SK-N-SH (cell line): ENCODE measurements around the gene COBLL1. TPM values are rescaled to one million over a fixed set of nuclear protein-coding genes. Genes with fewer than 3 reads are reported as not detected.

Source experiments
- CTCF ChIA-PET: fragments of 300-600, 350-600 bp; formaldehyde crosslinking; extraction: SDS; loops from one replicate; lab custom pipeline; 2021; lab: Yijun Ruan, JAX
- POLR2A ChIA-PET: fragments of 350-600 bp; sonication (Branson Sonifier 250); formaldehyde crosslinking; extraction: SDS; loops from one replicate; lab custom pipeline; 2020; ENCODE audit warnings: antibody characterized with exemption, inconsistent platforms; lab: Yijun Ruan, JAX
- DNase-seq: peaks from one replicate; pipeline ENCODE4 v3.0.0; 2012
- H2AFZ ChIP-seq: fragments of 200-600 bp; sonication (generic); 2 replicates; pipeline ENCODE4 v1.8.1; 2016; ENCODE audit warnings: antibody characterized with exemption, mild to moderate bottlenecking, low read depth
- H3F3A ChIP-seq: fragments of 200-600 bp; sonication (generic); replicated peaks from 2 replicates; pipeline ENCODE3; 2016; ENCODE audit warnings: antibody characterized with exemption, mild to moderate bottlenecking; ENCODE audit not compliant: insufficient read depth
- H3K27ac ChIP-seq, 2 experiments: fragments of 200-500 bp in 1 of 2; fragments of 200-600 bp in 1 of 2; sonication (Bioruptor generic) in 1 of 2; sonication (generic), shearing (Covaris generic) in 1 of 2; 2 replicates each; pipeline versions ENCODE4 v1.5.1 to v1.6.1; 2014 to 2016; ENCODE audit warnings: low read depth in 2 of 2, inconsistent platforms in 1 of 2, low read length in 1 of 2, mild to moderate bottlenecking in 1 of 2, mixed read lengths in 1 of 2
- H3K27me3 ChIP-seq: fragments of 200-600 bp; sonication (generic), shearing (Covaris generic); 2 replicates; pipeline ENCODE4 v1.6.1; 2016; ENCODE audit warnings: mixed run types; ENCODE audit not compliant: insufficient read depth
- H3K36me3 ChIP-seq, 2 experiments: fragments of 200-500 bp in 1 of 2; fragments of 200-600 bp in 1 of 2; sonication (Bioruptor generic) in 1 of 2; sonication (generic) in 1 of 2; replicated peaks in 1 of 2; 2 replicates each; pipeline versions ENCODE3 to v1.5.1; 2014 to 2016; ENCODE audit warnings: low read length in 1 of 2, mild to moderate bottlenecking in 1 of 2; ENCODE audit not compliant: insufficient read depth in 2 of 2, control insufficient read depth in 1 of 2
- H3K4me1 ChIP-seq, 2 experiments: fragments of 200-500 bp in 1 of 2; fragments of 200-600 bp in 1 of 2; sonication (Bioruptor generic) in 1 of 2; sonication (generic), shearing (Covaris generic) in 1 of 2; 2 replicates each; pipeline versions ENCODE4 v1.5.1 to v1.6.1; 2014 to 2016; ENCODE audit warnings: low read depth in 1 of 2, low read length in 1 of 2, mixed run types in 1 of 2; ENCODE audit not compliant: insufficient read depth in 2 of 2, control insufficient read depth in 1 of 2
- H3K4me2 ChIP-seq: fragments of 200-600 bp; sonication (generic), shearing (Covaris generic); 2 replicates; pipeline ENCODE4 v1.6.1; 2017; ENCODE audit warnings: mixed run types
- H3K4me3 ChIP-seq, 2 experiments: fragments of 200-500 bp in 1 of 2; fragments of 200-600 bp in 1 of 2; sonication (Bioruptor generic) in 1 of 2; sonication (generic), shearing (Covaris generic) in 1 of 2; 2 replicates each; pipeline versions ENCODE4 v1.5.1 to v1.8.1; 2014 to 2016; ENCODE audit warnings: low read depth in 2 of 2, inconsistent platforms in 1 of 2, low read length in 1 of 2, mild to moderate bottlenecking in 1 of 2, mixed read lengths in 1 of 2, moderate library complexity in 1 of 2
- H3K79me2 ChIP-seq: fragments of 200-600 bp; sonication (generic); 2 replicates; pipeline ENCODE4 v1.8.1; 2017; ENCODE audit warnings: mild to moderate bottlenecking; ENCODE audit not compliant: insufficient read depth
- H3K9ac ChIP-seq: fragments of 200-600 bp; sonication (generic); 2 replicates; pipeline ENCODE4 v1.6.1; 2017; ENCODE audit warnings: mixed run types
- H3K9me2 ChIP-seq: fragments of 200-600 bp; sonication (generic); 2 replicates; pipeline ENCODE4 v1.6.1; 2017; ENCODE audit warnings: mixed run types
- H3K9me3 ChIP-seq: fragments of 200-600 bp; sonication (generic); 2 replicates; pipeline ENCODE4 v1.6.1; 2017; ENCODE audit warnings: mixed run types, mild to moderate bottlenecking, moderate library complexity
- H4K20me1 ChIP-seq: fragments of 200-600 bp; sonication (generic); 2 replicates; pipeline ENCODE4 v1.6.1; 2017; ENCODE audit warnings: mild to moderate bottlenecking, mixed run types; ENCODE audit not compliant: insufficient read depth
- CHD2 ChIP-seq: fragments of 150-350 bp; IDR thresholded peaks from 2 replicates; pipeline ENCODE4 v1.6.1; 2018; ENCODE audit warnings: low read length; ENCODE audit not compliant: partially characterized antibody
- CTCF ChIP-seq: fragments of 200-600 bp; sonication (generic); IDR thresholded peaks from 2 replicates; pipeline ENCODE4 v1.6.1; 2017; ENCODE audit warnings: antibody characterized with exemption, mild to moderate bottlenecking, moderate library complexity
- ELF1 ChIP-seq: IDR thresholded peaks from 2 replicates; pipeline ENCODE4 v1.4.0; 2012
- EP300 ChIP-seq, 2 experiments: IDR thresholded peaks; 2 replicates each; pipeline versions ENCODE4 v1.4.0 to v1.6.1; 2012; ENCODE audit warnings: borderline replicate concordance in 1 of 2, low read depth in 1 of 2, low read length in 1 of 2
- FOSL2 ChIP-seq: IDR thresholded peaks from 2 replicates; pipeline ENCODE4 v1.4.0; 2012; ENCODE audit warnings: low read depth, mild to moderate bottlenecking, moderate library complexity, borderline replicate concordance
- FOXJ3 ChIP-seq: sonication (generic); formaldehyde crosslinking; IDR thresholded peaks from 2 replicates; pipeline ENCODE4 v1.5.1; 2020; ENCODE audit warnings: mild to moderate bottlenecking, missing genetic modification reagents
- GABPA ChIP-seq: IDR thresholded peaks from 2 replicates; pipeline ENCODE4 v1.4.0; 2012; ENCODE audit warnings: low read depth, mild to moderate bottlenecking
- GATA2 ChIP-seq: sonication (generic); formaldehyde crosslinking; IDR thresholded peaks from 2 replicates; pipeline ENCODE4 v1.5.0; 2020; ENCODE audit warnings: mild to moderate bottlenecking, missing genetic modification reagents
- IRF3 ChIP-seq: fragments of 150-350 bp; IDR thresholded peaks from 2 replicates; pipeline ENCODE4 v1.6.1; 2016; ENCODE audit warnings: mild to moderate bottlenecking, low read depth, low read length
- MAX ChIP-seq: IDR thresholded peaks from 2 replicates; pipeline ENCODE4 v1.4.0; 2012; ENCODE audit warnings: low read depth
- MEF2A ChIP-seq: IDR thresholded peaks from 2 replicates; pipeline ENCODE4 v1.4.0; 2012; ENCODE audit warnings: low read depth, borderline replicate concordance
- MXI1 ChIP-seq: IDR thresholded peaks from 2 replicates; pipeline ENCODE4 v1.6.1; 2012; ENCODE audit warnings: mild to moderate bottlenecking, low read depth, low read length, improper control_type of control experiment
- NRF1 ChIP-seq: IDR thresholded peaks from 2 replicates; pipeline ENCODE4 v1.6.1; 2012; ENCODE audit warnings: low read depth, mild to moderate bottlenecking, low read length
- PBX3 ChIP-seq: IDR thresholded peaks from 2 replicates; pipeline ENCODE4; 2012
- POLR2AphosphoS5 ChIP-seq: IDR thresholded peaks from 2 replicates; pipeline ENCODE4 v1.6.1; 2012; ENCODE audit warnings: low read depth, low read length
- RAD21 ChIP-seq: IDR thresholded peaks from 2 replicates; pipeline ENCODE4 v1.6.1; 2012; ENCODE audit warnings: mild to moderate bottlenecking, low read length
- RFX5 ChIP-seq: IDR thresholded peaks from 2 replicates; pipeline ENCODE4 v1.6.1; 2012; ENCODE audit warnings: mild to moderate bottlenecking, improper control_type of control experiment, low read length
- RXRA ChIP-seq: IDR thresholded peaks from 2 replicates; pipeline ENCODE4 v1.4.0; 2012; ENCODE audit warnings: low read depth, mild to moderate bottlenecking, borderline replicate concordance
- SIN3A ChIP-seq: IDR thresholded peaks from 2 replicates; pipeline ENCODE4 v1.6.1; 2012; ENCODE audit warnings: low read depth, mild to moderate bottlenecking, low read length, moderate library complexity, borderline replicate concordance
- SMC3 ChIP-seq: IDR thresholded peaks from 2 replicates; pipeline ENCODE4 v1.6.1; 2012; ENCODE audit warnings: low read depth, low read length, improper control_type of control experiment
- TCF12 ChIP-seq: IDR thresholded peaks from 2 replicates; pipeline ENCODE4 v1.4.0; 2012
- TEAD4 ChIP-seq: IDR thresholded peaks from 2 replicates; pipeline ENCODE4 v1.4.0; 2012; ENCODE audit warnings: mild to moderate bottlenecking, borderline replicate concordance; ENCODE audit not compliant: insufficient read depth
- USF1 ChIP-seq: IDR thresholded peaks from 2 replicates; pipeline ENCODE4 v1.4.0; 2012; ENCODE audit warnings: low read depth, borderline replicate concordance
- ZBTB33 ChIP-seq: IDR thresholded peaks from 2 replicates; pipeline ENCODE4 v1.4.0; 2012; ENCODE audit warnings: low read depth, borderline replicate concordance
- WGBS: methylation state at CpG from one replicate; pipeline ENCODE4 v1.1.6; 2017; ENCODE audit warnings: low lambda C conversion rate; 5-methylcytosine and 5-hydroxymethylcytosine counted together
- polyA plus RNA-seq, 3 experiments: library from polyadenylated mRNA; depleted of rRNA; stranded (reverse); fragments of >200 nt; gene quantifications; 2 replicates each; pipeline ENCODE4 v1.2.3, GENCODE V29; 2012

COBLL1 gene
- polyA plus RNA-seq, 1 of the 3 experiments (the other 2 are of a cell fraction) = 3.1 TPM

GRCh38 chr2:164657129-164657528, 184.5 kb downstream of the COBLL1 start (continued):
- TF ChIP-seq NRF1 = no peak
- TF ChIP-seq MEF2A = no peak
- TF ChIP-seq FOXJ3 = no peak
- TF ChIP-seq TEAD4 = no peak
- TF ChIP-seq USF1 = no peak
- TF ChIP-seq RFX5 = no peak
- 0 out of 4 replicates have a peak, but pooled peaks of 1 of the 2 experiments have one; percentile 45 for TF ChIP-seq EP300 (IDR thresholded peaks at IDR 0.05; ENCODE audit: borderline replicate concordance in 1 of 2, low read depth in 1 of 2, low read length in 1 of 2)
- TF ChIP-seq POLR2AphosphoS5 = no peak
- no peak for TF ChIP-seq MAX

- Histone ChIP-seq H3K27me3 (no peaks in the 10 kb centered on the region), H3K9me3 (peaks cover 6% of the 10 kb centered on the region; the same call in 1 of the 2 replicates), H3K4me1 (no peaks in the 10 kb centered on the region; a peak in 2 of 4 replicates), H3F3A (peaks cover 6% of the 10 kb centered on the region), H3K9me2 (no peaks in the 10 kb centered on the region), H3K27ac (no peak overlapping the region), H3K9ac (no peak overlapping the region), H4K20me1 (no peaks in the 10 kb centered on the region), H3K4me3 (no peak overlapping the region), H3K79me2 (no peaks in the 10 kb centered on the region), H3K4me2 (no peak overlapping the region), H2AFZ (no peak overlapping the region), H3K36me3 (no peaks in the 10 kb centered on the region)
- 90% methylated on average over 2 of the region's 2 CpGs for WGBS
- ChIA-PET POLR2A (no interaction called here), CTCF (interaction anchor here (0.7 kb wide), 1 partner anchor 94 kb away, joined by 3 read pairs; no protein-coding TSS in a partner anchor)
- DNase-seq = no peak
- TF ChIP-seq SMC3 = 0 out of 2 replicates have a peak, but pooled peaks have one; percentile 4
- no peak for TF ChIP-seq GATA2 (CRISPR knock-in tag)
- TF ChIP-seq ELF1 = no peak
- TF ChIP-seq EP300 (IDR thresholded peaks at IDR 0.05; ENCODE audit: borderline replicate concordance in 1 of 2, low read depth in 1 of 2, low read length in 1 of 2) = no peak
- TF ChIP-seq NRF1 = no peak
- no peak for TF ChIP-seq FOXJ3
- TF ChIP-seq FOSL2 = no peak
- peak; percentile 51 for TF ChIP-seq CTCF
- TF ChIP-seq PBX3 = no peak
- TF ChIP-seq IRF3 = no peak
- TF ChIP-seq TCF12 = no peak
- TF ChIP-seq ZBTB33 = no peak
- TF ChIP-seq RFX5 = no peak
- TF ChIP-seq GABPA = no peak
- peak; percentile 43 for TF ChIP-seq RAD21
- TF ChIP-seq TEAD4 = no peak
- no peak for TF ChIP-seq CHD2
- TF ChIP-seq MXI1 = no peak
- no peak for TF ChIP-seq SIN3A
- TF ChIP-seq RXRA = no peak
- TF ChIP-seq MEF2A = no peak
These were observed 185.9 kb downstream of the COBLL1 start for GRCh38 chr2:164655750-164656149.
